ENCODE measurements around the gene APOB.

The APOB gene

GRCh38 chr2:21047141-21048009, 3.5 kb upstream of the APOB start:
- DNase-seq: no peak

- no peak for DNase-seq
These were observed 2.6 kb upstream of the APOB start for GRCh38 chr2:21046506-21046905.

- DNase-seq: no peak
These were observed 960 bp upstream of the APOB start for GRCh38 chr2:21044694-21045371.

GRCh38 chr2:21042958-21043743, 722 bp downstream of the APOB start:
- DNase-seq: peak; percentile 67

- no peak for DNase-seq
These were observed 1.2 kb downstream of the APOB start for GRCh38 chr2:21042708-21042957.

- DNase-seq: no peak
These were observed 1.7 kb downstream of the APOB start for GRCh38 chr2:21041943-21042707.

GRCh38 chr2:21041462-21041861, 2.4 kb downstream of the APOB start:
- no peak for DNase-seq

GRCh38 chr2:21040468-21041377, 3.1 kb downstream of the APOB start:
- no peak for DNase-seq

- no peak for DNase-seq
These were observed 3.9 kb downstream of the APOB start for GRCh38 chr2:21039979-21040467.

GRCh38 chr2:21039080-21039556, 4.8 kb downstream of the APOB start:
- DNase-seq: no peak

- DNase-seq: no peak
These were observed 5.3 kb downstream of the APOB start for GRCh38 chr2:21038403-21039073.

- no peak for DNase-seq
These were observed 6.2 kb downstream of the APOB start for GRCh38 chr2:21037671-21038108.

- DNase-seq: no peak
These were observed 6.9 kb downstream of the APOB start for GRCh38 chr2:21036708-21037670.

GRCh38 chr2:21035974-21036707, 7.7 kb downstream of the APOB start:
- DNase-seq: no peak

GRCh38 chr2:21035282-21035973, 8.4 kb downstream of the APOB start:
- no peak for DNase-seq

- DNase-seq: no peak
These were observed 8.9 kb downstream of the APOB start for GRCh38 chr2:21034972-21035279.

- DNase-seq: no peak
These were observed 9.5 kb downstream of the APOB start for GRCh38 chr2:21034156-21034971.

Data from activated CD4-positive, alpha-beta T cell treated with anti-CD3 and anti-CD28 coated beads for 48 hours (primary cell).